Fibroblast of skin of scalp (primary cell): ENCODE data around the gene OR4D6. TPM values are rescaled to one million over a fixed set of nuclear protein-coding genes. Genes with fewer than 3 reads are reported as not detected.
A peak's percentile ranks its signal among the peaks of the same experiment; 100 is the strongest.
"Not testable (repeated sequence)": the region's sequence is repeated elsewhere in the genome, so short reads cannot be mapped to it uniquely, and the experiment has no call there.

Experiments used
- DNase-seq: peaks from one replicate; pipeline ENCODE4 v3.0.0-alpha.2; 2013
- polyA plus RNA-seq, 2 experiments: library from polyadenylated mRNA; unstranded; fragments of 120-200 nt; gene quantifications; one replicate each; pipeline ENCODE4 v1.2.1, GENCODE V29; 2013; ENCODE audit not compliant: insufficient read length in 2 of 2

Gene OR4D6
- not detected for polyA plus RNA-seq (2013, experiment 1 of 2; ENCODE audit: insufficient read length)
- polyA plus RNA-seq (2013, experiment 2 of 2; ENCODE audit: insufficient read length), result not detected

- no peak for DNase-seq
These were observed at the start of gene OR4D6 for GRCh38 chr11:59456661-59457060. TSS of gene OR4D6 (plus strand) at chr11:59456961. CDS start at chr11:59456961, 0 bp downstream.

GRCh38 chr11:59413646-59414045 lies 43.1 kb upstream of the OR4D6 start:
- no peak for DNase-seq

GRCh38 chr11:59415111-59415510 lies 41.6 kb upstream of the OR4D6 start:
- DNase-seq, result no peak

GRCh38 chr11:59416613-59417012 lies 40.1 kb upstream of the OR4D6 start:
- DNase-seq, result no peak

- DNase-seq, result no peak
These were observed 39.7 kb upstream of the OR4D6 start for GRCh38 chr11:59417023-59417422.

- no peak for DNase-seq
These were observed 38.6 kb upstream of the OR4D6 start for GRCh38 chr11:59418156-59418555.

GRCh38 chr11:59423835-59424234 lies 32.9 kb upstream of the OR4D6 start:
- DNase-seq, result no peak

- no peak for DNase-seq
These were observed 31.6 kb upstream of the OR4D6 start for GRCh38 chr11:59425131-59425530.

GRCh38 chr11:59426361-59427067 lies 30.2 kb upstream of the OR4D6 start, which contains the start of gene OR5A2:
TSS of gene OR5A2 (minus strand) at chr11:59426413. CDS start at chr11:59422953, 3,460 bp downstream.
- peak; percentile 8 for DNase-seq

GRCh38 chr11:59427068-59427382 lies 29.7 kb upstream of the OR4D6 start:
- no peak for DNase-seq

- DNase-seq, result peak; percentile 44
These were observed 26.7 kb upstream of the OR4D6 start for GRCh38 chr11:59429924-59430516.

GRCh38 chr11:59436169-59436568 lies 20.6 kb upstream of the OR4D6 start, which contains the start of gene OR5A1:
TSS of gene OR5A1 (plus strand) at chr11:59436469. CDS start at chr11:59443169, 6,700 bp downstream.
- no peak for DNase-seq

- DNase-seq, result no peak
These were observed 19.0 kb upstream of the OR4D6 start for GRCh38 chr11:59437770-59438169.

GRCh38 chr11:59445624-59446023 lies 11.1 kb upstream of the OR4D6 start:
- not testable (repeated sequence) for DNase-seq

- DNase-seq, result no peak
These were observed 8.3 kb upstream of the OR4D6 start for GRCh38 chr11:59448484-59448883.

GRCh38 chr11:59459916-59460315 lies 3.2 kb downstream of the OR4D6 start:
- no peak for DNase-seq

GRCh38 chr11:59463190-59463641 lies 6.5 kb downstream of the OR4D6 start:
- no peak for DNase-seq

- no peak for DNase-seq
These were observed 16.3 kb downstream of the OR4D6 start, which contains the start of gene OR4D10 for GRCh38 chr11:59473015-59473414. TSS of gene OR4D10 (plus strand) at chr11:59473315. CDS start at chr11:59477430, 4,115 bp downstream.

- no peak for DNase-seq
These were observed 18.4 kb downstream of the OR4D6 start for GRCh38 chr11:59475176-59475575.

- no peak for DNase-seq
These were observed 23.1 kb downstream of the OR4D6 start for GRCh38 chr11:59479906-59480305.

- no peak for DNase-seq
These were observed 23.6 kb downstream of the OR4D6 start for GRCh38 chr11:59480359-59480758.

- no peak for DNase-seq
These were observed 45.2 kb downstream of the OR4D6 start for GRCh38 chr11:59501931-59502330.

- no peak for DNase-seq
These were observed 46.5 kb downstream of the OR4D6 start, which contains the start of gene OR4D11 for GRCh38 chr11:59503276-59503675. TSS of gene OR4D11 (plus strand) at chr11:59503576. CDS start at chr11:59503576, 0 bp downstream.
